Measurements from ENCODE around the gene SLC4A1. TPM values are rescaled to one million over a fixed set of nuclear protein-coding genes. Genes with fewer than 3 reads are reported as not detected.

The SLC4A1 gene
- total RNA-seq, 4 donors from 2014 or later = 0.11 to 0.20 TPM; not detected in 2

GRCh38 chr17:44207319-44207718 is 60.6 kb downstream of the SLC4A1 start:
- H3K9me3 ChIP-seq = no peaks in the 10 kb centered on the region
- no peak overlapping the region for H3K4me3 ChIP-seq
- no peak overlapping the region for H3K27ac ChIP-seq
- no peak for DNase-seq
- in situ Hi-C loops (cut with MboI; ENCODE audit: low sequenced_read_pairs in 4 of 4) (loop anchor here in 3 of 4 donors (10.0 to 25.0 kb wide), 2 partner anchors 127 to 305 kb away; partner anchors contain the start of gene GPATCH8 (in 3 of the 3)), intact Hi-C loops (cut with DNase I; ENCODE audit: low total_unique reads) (no loop called here)
- TF ChIP-seq POLR2A (IDR thresholded peaks at IDR 0.05) = no peak
- no peak for TF ChIP-seq CTCF (IDR thresholded peaks at IDR 0.05 in 4 of 5, conservative IDR thresholded peaks at IDR 0.05 in 1 of 5)
- no peaks in the 10 kb centered on the region for H3K27me3 ChIP-seq
- no peak for ATAC-seq
- H3K4me1 ChIP-seq = peaks cover 11% of the 10 kb centered on the region in 2 donors
- peaks cover 0 to 32% of the 10 kb centered on the region in 2 donors for H3K36me3 ChIP-seq

GRCh38 chr17:44206825-44207155 is 61.1 kb downstream of the SLC4A1 start:
- no peak for ATAC-seq
- in situ Hi-C loops (cut with MboI; ENCODE audit: low sequenced_read_pairs in 4 of 4) = loop anchor here in 3 of 4 donors (10.0 to 25.0 kb wide), 2 partner anchors 128 to 306 kb away; partner anchors contain the start of gene GPATCH8 (in 3 of the 3)
- Histone ChIP-seq H3K27me3 (no peaks in the 10 kb centered on the region), H3K4me1 (peaks cover 11% of the 10 kb centered on the region in 2 donors), H3K36me3 (peaks cover 0 to 32% of the 10 kb centered on the region in 2 donors), H3K4me3 (no peak overlapping the region), H3K27ac (no peak overlapping the region), H3K9me3 (no peaks in the 10 kb centered on the region)
- no peak for TF ChIP-seq CTCF (IDR thresholded peaks at IDR 0.05 in 4 of 5, conservative IDR thresholded peaks at IDR 0.05 in 1 of 5)
- no peak for TF ChIP-seq POLR2A (IDR thresholded peaks at IDR 0.05)
- intact Hi-C loops (cut with DNase I; ENCODE audit: low total_unique reads) = no loop called here
- DNase-seq = no peak

- Histone ChIP-seq H3K9me3 (no peaks in the 10 kb centered on the region), H3K27me3 (no peaks in the 10 kb centered on the region), H3K4me3 (no peak overlapping the region), H3K4me1 (peaks cover 11% of the 10 kb centered on the region in 2 donors), H3K36me3 (peaks cover 0 to 32% of the 10 kb centered on the region in 2 donors), H3K27ac (no peak overlapping the region)
- TF ChIP-seq CTCF (IDR thresholded peaks at IDR 0.05 in 4 of 5, conservative IDR thresholded peaks at IDR 0.05 in 1 of 5) (no peak), POLR2A (IDR thresholded peaks at IDR 0.05) (no peak)
- ATAC-seq = no peak
- intact Hi-C loops (cut with DNase I; ENCODE audit: low total_unique reads) = no loop called here
- in situ Hi-C loops (cut with MboI; ENCODE audit: low sequenced_read_pairs in 4 of 4) = loop anchor here in 3 of 4 donors (10.0 to 25.0 kb wide), 2 partner anchors 129 to 306 kb away; partner anchors contain the start of gene GPATCH8 (in 3 of the 3)
- DNase-seq = no peak
These were observed 61.7 kb downstream of the SLC4A1 start for GRCh38 chr17:44205962-44206824.

GRCh38 chr17:44204441-44204882 is 63.5 kb downstream of the SLC4A1 start:
- Histone ChIP-seq H3K9me3 (no peaks in the 10 kb centered on the region), H3K36me3 (peaks cover 0 to 30% of the 10 kb centered on the region in 2 donors), H3K4me1 (peaks cover 0 to 6% of the 10 kb centered on the region in 2 donors), H3K4me3 (no peak overlapping the region), H3K27me3 (no peaks in the 10 kb centered on the region), H3K27ac (no peak overlapping the region)
- no peak for TF ChIP-seq POLR2A (IDR thresholded peaks at IDR 0.05)
- no peak for TF ChIP-seq CTCF (IDR thresholded peaks at IDR 0.05 in 4 of 5, conservative IDR thresholded peaks at IDR 0.05 in 1 of 5)
- intact Hi-C loops (cut with DNase I; ENCODE audit: low total_unique reads) = no loop called here
- DNase-seq = no peak
- no peak for ATAC-seq
- in situ Hi-C loops (cut with MboI; ENCODE audit: low sequenced_read_pairs in 4 of 4) = loop anchor here (5.0 to 25.0 kb wide), 4 partner anchors 123 to 308 kb away; partner anchors contain the start of gene GPATCH8 (in 3 of the 4)
